ELR (cell line): ENCODE results near the gene NSD2.
A peak's percentile ranks its signal among the peaks of the same experiment; 100 is the strongest.

ENCODE experiments used
- DNase-seq: peaks from one replicate; pipeline ENCODE4 v3.0.0-alpha.2; 2015; ENCODE audit warnings: low read depth

Gene NSD2

GRCh38 chr4:1945124-1945895 is 74.1 kb downstream of the NSD2 start:
- DNase-seq, result no peak

GRCh38 chr4:1945912-1946311 is 74.7 kb downstream of the NSD2 start:
- no peak for DNase-seq

DNA sequence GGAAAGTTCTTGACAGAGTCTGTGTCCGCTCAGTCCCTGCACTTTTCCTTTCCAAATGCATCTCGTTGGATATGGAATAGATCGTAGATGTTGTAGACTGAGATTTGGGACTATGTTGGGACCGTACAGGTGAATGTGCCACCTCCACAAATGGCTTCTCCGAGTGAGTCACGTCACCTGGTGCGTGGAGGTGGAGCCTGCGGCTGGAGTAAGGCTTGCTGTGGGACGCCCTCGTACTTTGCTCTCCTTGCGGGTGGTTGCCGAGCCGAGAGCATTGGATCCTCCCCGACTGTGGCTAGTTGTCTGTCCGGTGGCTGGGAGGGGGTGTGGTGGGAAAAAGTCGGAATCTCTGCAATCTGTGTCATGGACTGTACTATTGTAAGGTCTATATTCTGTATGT is 77.0 kb downstream of the NSD2 start:
- no peak for DNase-seq

DNA sequence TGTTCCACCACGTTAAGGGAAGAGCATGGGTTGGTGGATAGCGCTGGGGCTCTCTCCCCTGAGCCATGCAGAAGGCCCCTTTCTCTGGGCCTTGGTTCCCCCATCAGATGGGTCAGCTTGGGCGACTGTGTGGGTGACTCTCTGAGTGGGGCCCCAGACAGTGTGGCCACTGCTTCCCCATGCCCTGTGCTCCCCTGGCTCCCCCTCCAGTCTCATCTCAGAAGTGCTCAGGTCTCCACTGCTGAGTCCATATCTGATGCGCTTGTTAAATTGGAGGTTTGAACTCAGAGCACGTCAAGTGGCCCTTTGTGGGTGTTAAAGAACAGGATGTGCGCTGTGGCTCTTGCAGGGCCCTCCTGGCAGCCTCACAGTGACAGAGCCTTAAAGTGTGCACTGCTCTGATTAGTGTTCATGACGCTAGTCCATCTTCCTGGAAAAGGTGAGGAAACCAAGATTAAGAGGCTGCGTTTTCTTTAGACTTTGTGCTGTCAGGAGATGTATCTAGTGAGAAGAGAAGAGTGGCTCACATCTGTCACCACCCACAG is 77.8 kb downstream of the NSD2 start:
- no peak for DNase-seq

DNA sequence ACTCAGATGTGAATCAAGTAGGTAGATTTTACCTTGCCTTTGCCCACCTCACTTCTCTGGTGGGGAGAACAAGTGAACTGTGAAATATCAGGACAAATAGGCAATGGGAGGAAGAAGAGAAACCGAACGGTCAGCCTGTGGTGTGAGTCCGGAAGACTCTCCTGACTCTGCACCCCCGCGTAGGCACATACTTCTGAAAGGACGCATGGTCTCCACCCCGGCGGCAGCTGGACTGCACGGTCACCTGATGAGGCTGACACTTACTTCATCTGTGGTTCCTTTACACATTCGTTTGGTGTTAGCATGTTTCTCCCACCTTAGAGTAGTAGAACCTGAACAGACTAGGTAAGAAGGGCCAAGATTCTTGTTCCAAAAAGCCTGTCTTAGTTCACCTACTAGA is 79.2 kb downstream of the NSD2 start:
- no peak for DNase-seq

DNA sequence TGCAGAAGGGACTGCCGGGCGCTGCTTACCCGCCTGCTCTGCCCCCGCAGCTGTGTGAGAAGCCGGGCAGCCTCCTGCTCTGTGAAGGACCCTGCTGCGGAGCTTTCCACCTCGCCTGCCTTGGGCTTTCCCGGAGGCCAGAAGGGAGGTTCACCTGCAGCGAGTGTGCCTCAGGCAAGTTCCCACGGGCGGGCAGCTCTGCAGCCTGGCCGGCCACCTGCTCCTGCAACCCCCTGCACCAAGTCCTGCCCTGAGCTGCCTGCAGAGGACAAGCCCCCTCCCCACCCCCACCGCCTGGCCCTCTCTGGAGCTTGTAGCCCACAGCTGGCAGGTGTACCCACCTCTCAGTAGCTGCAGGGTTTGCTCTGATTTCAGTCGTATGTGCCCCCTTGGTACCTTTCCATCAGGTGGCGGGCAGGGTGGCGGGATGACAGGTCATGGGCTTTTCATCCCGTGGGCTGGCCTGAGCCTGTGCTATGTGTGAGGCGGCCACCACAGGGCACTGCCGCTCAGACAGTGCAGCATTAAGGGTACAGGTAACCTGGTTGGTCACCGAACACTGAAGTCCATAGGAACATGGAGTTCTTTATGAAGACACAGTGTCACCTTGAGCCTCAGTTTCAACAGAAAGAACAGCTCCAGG is 81.0 kb downstream of the NSD2 start:
- DNase-seq, result no peak

DNA sequence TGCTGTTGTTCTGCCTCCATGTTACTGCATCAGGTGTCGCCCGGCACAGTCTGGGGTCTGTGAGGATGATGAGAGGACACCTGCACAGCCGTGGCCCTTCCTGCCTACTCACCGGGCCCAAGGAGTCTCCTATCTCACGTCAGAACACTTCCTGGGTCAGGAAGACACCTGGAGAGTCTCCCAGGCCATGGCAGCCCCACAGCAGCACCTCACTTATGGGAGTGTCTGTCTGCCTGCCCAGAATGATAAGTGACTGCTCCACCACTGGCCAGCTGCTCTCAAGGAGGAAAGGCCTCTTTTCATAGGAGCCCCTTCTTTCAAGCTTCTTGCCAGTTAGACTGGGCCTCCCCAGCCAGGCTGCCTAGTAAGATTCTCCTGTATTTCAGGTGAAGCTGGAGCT is 81.5 kb downstream of the NSD2 start:
- no peak for DNase-seq

GRCh38 chr4:1953335-1953734 is 82.1 kb downstream of the NSD2 start:
- DNase-seq, result no peak

DNA sequence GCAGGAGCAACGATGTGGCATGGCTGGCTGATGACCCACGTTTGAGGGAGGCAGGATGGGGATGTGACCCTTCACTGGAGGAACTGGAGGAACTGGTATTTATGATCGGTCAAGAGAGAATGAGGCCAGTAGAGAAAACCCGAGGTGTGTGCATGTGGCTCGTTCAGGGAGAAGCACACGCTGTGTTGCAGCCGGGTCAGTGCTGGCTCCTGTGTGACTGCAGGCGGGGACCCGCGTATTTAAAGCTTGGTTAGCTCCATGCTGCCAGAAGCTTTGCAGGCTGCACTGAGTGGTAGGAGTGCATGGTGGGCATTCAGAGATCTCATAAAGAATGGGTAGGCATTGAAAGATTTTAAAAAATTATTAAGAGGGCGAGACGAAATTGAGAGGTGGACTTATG is 85.4 kb downstream of the NSD2 start:
- no peak for DNase-seq

GRCh38 chr4:1958276-1959103 is 87.3 kb downstream of the NSD2 start:
- no peak for DNase-seq

DNA sequence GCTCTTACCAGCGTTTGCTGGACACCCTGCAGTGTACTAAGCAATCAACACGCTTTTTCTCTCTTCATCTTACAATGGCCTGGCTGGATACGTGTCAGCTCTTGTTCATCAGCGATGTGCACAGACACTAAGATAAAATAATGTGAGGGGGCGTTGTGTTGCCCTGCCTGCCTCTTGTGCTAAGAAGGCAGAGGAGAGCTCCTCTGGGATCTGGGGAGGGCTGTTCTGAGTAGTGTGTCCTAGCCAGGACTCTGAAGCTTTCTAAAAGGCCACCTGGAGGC is 87.9 kb downstream of the NSD2 start:
- DNase-seq, result no peak

DNA sequence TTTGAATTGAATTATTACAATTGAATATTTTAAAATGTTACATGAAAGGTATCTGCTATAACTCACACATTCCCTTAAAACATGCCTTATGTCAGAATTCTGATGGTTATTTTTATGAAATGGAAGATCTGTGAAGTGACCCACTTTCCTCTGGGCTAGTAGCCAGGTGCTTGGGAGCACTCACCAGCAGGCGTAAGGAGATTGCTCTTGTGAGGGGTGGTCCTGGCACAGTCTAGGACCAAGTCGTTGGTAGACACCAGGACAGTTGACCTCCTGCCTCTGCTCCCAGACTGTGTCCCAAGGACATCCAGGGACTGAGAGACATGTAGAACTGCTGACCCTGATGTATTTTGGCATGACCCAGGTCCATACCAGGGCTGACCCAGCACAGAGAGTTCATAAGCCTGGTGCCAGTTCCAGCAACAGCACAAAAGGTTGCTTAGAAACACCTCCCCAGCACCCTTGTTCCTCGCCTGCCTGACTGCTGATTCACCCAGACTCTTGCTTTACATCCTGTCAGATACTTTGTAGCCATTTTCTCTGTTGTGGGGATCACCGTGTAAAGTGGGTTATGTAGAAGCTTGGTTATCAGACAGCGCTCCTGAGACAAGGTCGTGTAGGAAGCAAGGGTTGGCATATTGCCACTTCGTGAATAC is 89.1 kb downstream of the NSD2 start:
- DNase-seq, result peak; percentile 25

- DNase-seq, result no peak
Measured at GRCh38 chr4:1961038-1961437, 89.8 kb downstream of the NSD2 start.

GRCh38 chr4:1961563-1961962 is 90.4 kb downstream of the NSD2 start:
- DNase-seq, result no peak

GRCh38 chr4:1962980-1963379 is 91.8 kb downstream of the NSD2 start:
- DNase-seq, result no peak

DNA sequence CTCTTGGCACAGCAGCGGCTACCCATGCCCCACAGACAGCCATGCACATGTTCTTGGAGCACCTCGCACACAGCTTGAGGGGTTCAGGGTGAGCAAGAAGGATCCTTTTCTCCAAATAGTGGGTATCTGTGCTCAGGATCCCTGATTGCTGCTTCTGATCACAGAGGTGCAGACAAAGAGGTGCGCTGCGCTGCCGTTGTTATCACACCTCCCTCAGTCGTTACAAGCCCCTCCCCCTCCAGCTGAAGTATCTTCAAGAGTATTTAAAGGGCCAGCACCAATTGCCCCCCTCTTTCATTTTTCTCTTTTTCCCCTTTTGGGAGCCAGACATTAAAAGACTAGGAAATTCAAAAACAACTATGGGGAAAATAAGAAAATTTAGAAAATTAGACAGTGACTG is 93.2 kb downstream of the NSD2 start:
- no peak for DNase-seq

DNA sequence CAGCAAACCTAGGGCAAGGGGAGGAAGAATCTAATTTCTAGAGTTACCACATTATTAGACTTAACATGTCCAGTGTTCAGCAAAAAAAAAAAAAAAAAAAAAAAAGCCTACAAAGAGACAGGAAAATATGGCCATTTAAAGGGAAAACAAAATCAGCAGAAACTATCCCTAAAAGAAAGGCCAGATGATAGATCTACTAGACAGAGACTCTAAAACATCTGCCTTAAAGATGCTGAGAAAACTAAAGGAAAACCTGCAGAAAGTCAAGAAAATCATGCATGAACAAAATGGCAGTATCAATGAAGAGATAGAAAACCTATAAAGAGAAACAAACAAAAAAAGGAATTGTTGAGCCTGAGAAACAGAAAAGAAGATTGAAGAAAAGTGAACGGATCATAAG is 93.8 kb downstream of the NSD2 start:
- no peak for DNase-seq

DNA sequence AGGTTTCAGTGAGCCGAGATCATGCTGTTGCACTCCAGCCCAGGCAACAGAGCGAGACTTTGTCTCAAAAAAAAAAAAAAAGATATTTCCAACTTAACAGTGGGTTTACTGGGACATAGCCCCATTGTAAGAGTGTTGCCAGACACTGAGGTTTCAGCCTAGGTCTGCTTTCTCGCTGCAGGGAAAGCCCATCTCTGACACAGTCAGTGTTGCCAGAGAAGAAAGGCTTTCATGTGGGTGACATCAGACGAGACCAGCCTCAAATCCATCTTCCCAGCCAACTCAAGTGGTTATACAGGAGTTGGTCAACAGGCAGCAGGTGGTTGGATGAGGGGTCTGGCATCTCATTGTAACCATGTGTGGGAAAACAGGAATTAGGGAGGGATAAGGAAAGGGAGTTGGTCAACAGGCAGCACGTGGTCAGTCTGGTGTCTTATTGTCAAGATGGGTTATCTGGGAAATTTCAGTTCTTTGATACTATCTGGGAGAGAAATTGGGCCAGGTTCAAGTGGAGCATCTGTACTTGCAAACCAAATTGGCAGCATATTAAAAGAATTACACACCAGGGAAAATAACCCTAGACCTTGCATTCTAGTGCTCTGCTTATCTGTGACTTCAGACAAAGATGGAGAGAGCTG is 96.4 kb downstream of the NSD2 start:
- no peak for DNase-seq

- DNase-seq, result no peak
Measured at GRCh38 chr4:1968686-1969295, 97.6 kb downstream of the NSD2 start.

- DNase-seq, result no peak
Measured at GRCh38 chr4:1969928-1970723, 98.9 kb downstream of the NSD2 start.

DNA sequence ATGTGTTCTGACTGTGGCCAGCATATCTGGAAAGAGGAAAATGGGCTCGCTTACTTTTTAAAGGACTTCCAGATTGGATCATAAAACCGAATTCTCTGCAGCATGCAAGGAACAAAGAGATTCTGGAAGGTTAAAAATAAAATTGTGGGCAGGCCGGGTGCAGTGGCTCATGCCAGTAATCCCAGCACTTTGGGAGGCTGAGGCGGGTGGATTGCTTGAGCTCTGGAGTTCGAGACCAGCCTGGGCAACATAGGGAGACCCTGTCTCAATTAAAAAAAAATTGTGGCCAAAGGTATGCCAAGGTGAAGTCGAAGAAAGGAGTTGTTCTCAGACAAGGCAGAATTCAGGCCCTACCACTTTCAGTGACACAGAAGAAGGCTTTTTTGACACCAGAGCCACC is 99.7 kb downstream of the NSD2 start:
- DNase-seq, result no peak
